Daoy (cell line): ENCODE results near the gene LRRC45. TPM values are rescaled to one million over a fixed set of nuclear protein-coding genes. Genes with fewer than 3 reads are reported as not detected.
A peak's percentile ranks its signal among the peaks of the same experiment; 100 is the strongest.

Experiments
- DNase-seq: peaks from one replicate; pipeline ENCODE4 v3.0.0-alpha.2; 2015; ENCODE audit warnings: low read depth
- total RNA-seq: library from RNA; depleted of rRNA; stranded (reverse); fragments of >200 nt; shearing (Covaris generic); gene quantifications from 2 replicates; pipeline ENCODE4 v1.2.3, GENCODE V29; 2014

Gene LRRC45
- total RNA-seq, 1 experiment from 2014 or later = 23.2 TPM

DNA sequence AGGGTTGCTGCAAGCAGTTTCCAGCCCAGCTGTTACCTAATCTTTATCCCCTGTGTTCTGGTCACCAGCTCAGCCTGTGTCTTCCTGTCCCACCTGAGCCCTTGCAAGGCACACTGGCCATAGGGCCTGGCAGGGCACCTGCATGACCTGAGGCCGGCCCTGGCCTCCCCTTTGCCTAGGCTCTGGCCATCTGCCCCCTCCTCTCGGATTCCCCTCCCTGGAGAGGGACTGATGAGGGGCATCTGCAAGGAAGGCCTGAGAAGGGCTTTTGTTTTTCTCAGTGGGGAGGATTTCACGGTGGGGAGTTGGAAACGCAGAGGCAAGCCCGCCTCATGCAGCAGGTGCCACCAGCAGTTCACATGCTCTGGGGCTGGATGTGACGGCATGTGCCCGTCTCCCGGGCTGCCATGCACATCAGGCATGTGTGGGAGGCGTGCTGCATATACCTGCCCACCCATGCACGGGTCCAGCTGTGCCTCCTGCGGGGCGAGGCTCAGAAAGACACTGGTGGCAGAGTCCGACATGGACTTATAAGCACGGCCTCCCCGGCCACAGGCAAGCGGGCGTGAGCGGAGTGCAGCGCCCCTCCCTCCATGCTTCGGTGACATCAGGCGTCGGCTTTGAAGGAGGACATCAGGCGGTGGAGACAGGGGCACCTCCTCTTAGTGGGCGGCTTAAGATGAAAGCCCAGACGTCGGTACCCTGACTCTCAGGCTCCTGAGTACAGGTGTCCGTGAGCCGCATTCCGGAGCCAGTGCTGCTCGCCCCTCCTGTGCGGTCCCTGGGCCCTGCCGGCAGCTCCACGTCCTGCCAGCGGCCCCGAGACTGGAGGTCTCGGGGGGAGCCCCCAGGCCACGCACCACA lies 29.1 kb upstream of the LRRC45 start:
- DNase-seq = no peak

DNA sequence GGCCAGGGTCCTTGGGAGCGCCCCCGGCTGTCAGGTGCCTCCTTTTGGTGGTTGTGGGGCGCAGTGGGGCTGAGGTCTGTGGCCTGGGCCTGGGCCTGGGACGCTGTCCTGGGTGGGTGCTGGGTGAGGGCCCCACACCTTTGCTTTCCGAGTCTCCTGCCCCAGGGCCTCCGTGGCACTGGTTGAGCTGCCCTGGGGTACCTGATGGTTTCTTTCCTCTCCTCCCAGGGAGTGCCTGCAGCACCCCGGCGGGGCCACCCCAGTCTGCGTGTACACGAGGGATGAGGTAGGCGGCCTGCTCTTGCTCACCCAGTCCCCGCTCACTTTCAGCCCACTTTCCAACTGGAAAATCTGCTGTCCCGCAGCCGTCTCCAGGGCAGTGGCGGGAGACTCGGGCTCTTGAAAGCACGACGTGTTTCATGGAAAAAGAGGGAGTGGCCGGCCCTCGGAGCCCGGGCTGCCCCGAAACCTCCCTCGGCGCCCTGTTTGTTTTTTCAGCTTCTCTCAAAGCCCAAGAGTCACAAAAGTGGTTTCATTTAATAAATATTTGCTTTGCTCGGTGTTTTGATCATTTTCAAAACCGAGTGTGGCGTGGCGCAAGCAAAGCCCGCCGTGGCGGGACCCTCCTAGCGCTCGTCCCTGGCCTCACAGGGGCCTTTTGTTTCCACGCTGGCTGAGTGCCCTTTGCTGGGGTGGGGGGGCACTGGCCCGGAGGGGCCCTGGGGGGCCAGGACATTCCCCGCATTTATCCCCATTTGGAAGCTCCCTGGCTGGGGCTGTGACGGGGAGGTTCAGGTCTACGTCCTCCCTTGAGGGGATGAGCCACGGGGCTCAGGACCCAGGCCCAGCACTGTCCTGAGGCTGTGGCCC lies 28.3 kb upstream of the LRRC45 start:
- no peak for DNase-seq

DNA sequence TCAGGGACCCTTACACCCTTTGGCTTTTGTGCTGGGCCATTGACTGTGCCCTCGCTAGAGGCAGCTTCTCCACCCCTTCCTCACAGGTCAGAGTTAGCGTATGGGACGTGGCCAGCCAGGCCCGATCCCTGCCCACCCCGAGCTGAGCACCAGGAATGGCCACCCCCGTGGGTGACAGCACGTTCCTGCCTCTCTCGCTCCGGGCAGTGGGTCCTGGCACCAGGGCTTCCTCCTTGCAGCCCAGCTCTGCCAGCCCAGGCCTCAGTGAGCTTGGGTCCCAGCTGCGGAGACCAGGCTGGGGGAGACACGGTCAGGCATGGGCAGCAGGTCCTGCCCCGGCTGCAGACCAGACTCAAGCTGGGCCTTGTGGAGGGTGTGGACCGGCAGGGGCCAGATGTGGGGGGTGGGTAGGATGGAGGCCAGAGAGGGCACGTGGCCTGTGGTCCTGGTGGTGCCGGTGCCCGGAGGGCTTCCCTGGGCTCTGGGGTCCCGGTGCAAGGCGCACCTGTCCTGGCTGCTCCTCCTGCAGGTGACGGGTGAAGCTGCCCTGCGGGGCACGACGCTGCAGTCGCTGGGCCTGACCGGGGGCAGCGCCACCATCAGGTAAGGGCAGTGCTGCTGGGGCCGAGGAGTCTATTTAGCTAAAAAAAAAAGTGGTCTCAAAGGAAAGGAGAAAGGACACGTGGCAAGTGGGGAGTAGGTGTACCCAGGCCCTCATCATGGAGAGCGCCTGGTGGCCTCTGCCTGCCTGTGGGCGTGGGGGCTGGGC lies 27.5 kb upstream of the LRRC45 start:
- DNase-seq = no peak

DNA sequence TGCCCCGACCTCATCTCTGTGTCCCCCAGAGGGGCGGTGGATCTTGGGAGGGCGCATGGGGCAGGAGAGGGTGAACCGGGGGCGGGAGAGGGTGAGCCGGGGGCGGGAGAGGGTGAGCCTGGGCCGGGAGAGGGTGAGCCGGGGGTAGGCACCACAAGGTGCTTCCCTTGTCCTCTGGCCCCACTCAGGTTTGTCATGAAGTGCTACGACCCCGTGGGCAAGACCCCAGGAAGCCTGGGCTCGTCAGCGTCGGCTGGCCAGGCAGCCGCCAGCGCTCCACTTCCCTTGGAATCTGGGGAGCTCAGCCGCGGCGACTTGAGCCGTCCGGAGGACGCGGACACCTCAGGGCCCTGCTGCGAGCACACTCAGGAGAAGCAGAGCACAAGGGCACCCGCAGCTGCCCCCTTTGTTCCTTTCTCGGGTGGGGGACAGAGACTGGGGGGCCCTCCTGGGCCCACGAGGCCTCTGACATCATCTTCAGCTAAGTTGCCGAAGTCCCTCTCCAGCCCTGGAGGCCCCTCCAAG lies 26.8 kb upstream of the LRRC45 start:
- no peak for DNase-seq

DNA sequence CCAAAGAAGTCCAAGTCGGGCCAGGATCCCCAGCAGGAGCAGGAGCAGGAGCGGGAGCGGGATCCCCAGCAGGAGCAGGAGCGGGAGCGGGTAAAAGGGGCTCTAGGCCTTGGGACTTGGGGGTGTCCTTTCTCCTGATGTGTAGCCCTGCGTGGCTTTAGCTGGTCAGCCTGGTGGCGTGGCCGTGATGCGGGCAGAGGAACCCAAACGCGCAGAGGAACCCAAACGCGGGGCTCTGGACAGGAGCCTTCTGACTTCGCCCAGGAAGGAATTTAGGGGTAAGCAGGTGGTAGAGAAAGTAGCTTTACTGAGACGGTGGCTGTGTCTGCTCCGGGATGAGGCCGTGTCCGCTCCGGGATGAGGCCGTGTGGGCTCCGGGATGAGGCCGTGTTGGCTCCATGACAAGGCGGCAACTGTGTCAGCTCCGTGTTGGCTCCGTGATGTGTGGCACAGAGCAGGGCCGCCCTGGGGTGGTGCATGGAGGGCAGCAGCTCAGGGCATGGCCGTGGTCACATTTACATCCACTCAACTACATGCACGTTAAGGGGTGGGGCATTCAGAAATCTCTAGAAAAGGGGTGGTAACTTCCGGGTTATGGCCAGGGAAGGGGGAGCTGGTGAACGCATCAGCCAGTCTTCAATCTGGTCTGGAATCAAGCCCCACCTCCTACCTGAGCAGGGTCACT lies 26.2 kb upstream of the LRRC45 start:
- DNase-seq = no peak

DNA sequence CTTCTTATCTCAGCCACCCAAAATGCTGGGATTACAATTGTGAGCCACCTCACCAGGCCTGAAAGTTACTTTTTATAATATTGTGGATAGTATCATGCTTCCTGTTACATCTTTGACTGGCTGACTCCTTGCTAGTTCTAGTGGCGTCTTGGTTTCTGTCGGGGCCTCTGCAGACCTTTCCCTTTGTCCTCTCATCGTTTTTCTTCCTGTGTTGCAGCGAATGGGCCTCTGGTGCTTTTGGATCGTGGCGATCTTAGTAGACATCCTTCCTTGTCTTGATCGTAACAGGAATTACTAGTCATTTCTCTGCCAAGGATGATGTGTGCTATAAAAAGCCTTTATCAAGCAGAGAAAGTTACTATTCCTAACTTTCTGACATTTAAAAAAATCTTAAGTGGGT lies 24.9 kb upstream of the LRRC45 start:
- DNase-seq = no peak

DNA sequence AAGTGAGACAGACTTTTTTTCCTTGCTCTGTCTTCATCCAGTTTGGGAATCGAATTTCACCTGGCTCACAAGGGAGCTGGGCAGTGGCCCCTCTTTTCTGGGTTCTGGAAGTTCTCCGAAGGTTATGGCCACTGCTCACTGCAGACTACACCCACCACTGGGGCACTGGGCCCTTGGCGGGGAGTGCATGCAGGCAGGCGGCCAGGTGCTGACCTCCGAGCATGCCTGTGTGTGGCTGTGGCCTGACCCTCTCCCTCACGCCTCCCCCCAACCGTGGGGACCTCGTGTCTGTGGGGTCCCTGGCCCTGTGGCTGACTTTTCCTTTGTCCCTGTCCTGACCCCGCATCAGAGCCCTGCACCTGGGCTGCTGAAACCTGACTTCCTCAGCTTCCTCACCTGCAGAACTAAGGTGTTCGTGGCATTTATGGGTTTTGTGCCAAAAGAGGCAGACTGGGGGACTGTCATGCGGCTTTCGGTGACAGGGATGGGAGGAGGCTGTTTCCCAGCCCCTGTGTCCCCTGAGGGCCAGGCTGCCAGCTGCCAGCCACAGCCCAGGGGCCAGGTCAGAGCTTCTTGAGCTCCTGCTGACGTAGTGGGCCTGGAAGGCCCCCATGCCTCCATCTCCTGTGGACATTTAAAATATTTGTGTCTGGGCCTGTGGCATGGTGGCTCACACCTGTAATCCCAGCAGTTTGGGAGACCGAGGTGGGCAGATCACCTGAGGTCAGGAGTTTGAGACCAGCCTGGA lies 24.2 kb upstream of the LRRC45 start:
- no peak for DNase-seq

DNA sequence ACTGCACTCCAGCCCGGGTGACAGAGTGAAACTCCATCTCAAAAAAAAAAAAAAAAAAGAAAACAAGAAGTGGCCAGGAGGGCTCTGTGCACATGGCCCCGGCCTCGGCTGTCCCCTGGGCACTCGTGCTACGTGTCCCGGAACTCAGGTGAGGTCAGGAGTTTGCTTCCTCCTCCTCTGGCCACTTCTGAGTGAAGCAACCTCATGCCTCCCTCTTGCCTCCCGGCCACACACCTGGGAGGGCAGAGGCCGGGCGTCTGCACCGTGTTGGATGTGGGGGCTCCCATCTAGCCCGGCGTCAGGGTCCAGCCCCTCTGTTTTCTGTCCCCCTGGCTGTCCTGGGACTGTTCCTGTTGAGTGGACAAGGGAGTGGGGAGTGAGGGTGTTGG lies 23.5 kb upstream of the LRRC45 start:
- no peak for DNase-seq

DNA sequence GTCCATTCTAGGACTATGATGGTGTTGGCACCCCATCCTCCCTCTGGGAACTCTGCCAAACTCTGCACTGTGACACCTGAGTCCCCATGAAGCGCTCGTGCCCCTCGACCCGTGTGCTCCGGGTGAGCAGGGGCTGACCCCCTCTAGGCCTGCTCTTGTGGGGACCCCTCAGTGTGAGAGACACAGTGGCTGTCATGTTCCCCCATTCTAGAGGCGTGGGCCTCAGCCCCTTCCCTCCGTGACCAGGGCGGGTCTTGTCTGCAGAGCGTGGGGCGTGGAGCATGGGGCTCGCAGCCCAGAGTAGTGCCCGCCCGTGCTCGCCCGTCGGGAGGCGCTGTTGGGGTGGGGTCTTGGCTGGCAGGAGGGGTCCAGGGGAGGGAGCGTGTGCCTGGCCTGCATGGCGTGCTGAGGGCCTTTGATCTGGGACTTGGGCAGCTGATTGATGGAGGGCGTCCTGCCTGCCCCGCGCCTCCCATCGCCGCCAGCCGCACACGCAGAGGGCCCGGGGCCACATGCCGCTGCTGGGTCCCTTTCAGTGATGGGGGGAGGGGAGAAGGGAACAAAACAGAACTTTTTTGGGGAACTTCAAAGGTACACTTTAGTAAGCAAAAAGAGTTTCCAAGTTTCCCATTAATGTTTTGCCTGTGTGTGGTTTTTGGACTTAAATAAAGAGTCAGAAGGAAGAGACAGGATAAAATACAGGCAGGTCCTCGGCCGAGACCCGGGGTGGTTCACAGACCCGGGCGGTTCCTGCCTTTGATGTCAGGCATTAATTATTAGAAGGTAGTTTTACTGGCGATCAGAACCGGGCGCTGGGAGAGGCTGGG lies 22.9 kb upstream of the LRRC45 start:
- no peak for DNase-seq

DNA sequence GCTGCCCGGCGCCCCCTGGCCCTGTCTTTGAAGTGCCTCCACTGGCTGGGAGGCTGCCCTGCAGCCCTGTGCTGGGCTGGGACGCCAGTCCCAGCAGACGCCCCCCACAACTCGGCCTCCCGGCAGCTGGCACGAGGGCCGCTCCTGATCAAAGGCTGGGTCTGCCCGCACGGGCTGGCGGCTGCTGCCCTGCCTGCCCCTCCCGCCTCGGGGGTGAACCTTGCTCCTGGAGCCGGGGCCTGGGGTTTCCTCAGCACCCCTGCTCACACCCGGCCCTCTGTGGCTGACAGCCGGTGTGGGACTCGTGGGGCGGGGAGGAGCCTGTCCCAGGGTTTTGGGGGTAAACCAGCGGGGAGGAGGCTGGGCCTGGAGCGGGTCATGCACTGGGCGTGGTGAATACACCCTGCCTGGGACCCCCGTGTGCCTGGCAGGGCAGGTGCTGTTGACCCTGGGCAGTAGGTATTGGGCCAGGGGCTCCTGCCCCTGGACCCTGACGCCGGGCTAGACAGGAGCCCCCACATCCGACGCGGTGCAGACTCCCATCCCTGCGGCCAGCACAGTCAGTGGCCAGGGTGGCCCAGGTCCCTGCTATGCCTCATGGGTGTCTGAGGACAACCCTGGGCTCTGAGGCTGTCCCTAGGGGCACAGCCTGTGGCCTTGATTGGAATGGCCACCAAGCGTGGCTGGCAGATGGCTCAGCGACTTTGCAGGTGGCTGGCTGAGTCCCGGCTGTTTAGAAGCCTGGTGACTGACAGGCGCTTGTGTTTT lies 22.1 kb upstream of the LRRC45 start:
- no peak for DNase-seq

DNA sequence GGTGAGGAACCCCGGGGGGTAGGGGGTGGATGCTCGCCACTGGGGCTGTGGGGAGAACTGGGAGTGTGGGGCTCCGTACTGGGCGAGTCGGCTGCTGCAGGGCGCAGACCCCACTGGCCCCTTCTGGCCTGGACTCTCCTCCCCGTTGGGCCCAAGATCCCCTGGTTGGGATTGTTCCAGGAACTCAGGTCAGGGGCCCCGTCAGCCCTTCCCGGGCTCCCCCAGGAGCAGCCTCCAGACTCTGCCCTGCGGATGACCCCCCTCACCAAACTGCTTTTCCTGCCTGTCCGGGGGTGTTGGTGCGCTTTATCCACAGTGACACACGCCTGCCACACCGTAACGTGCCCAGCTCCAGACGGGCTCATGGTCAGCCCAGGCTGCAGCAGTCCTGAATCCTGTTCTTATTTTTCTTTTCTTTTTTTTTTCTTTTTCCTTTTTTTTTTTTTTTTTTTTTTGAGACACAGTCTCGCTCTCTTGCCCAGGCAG lies 21.5 kb upstream of the LRRC45 start:
- no peak for DNase-seq

DNA sequence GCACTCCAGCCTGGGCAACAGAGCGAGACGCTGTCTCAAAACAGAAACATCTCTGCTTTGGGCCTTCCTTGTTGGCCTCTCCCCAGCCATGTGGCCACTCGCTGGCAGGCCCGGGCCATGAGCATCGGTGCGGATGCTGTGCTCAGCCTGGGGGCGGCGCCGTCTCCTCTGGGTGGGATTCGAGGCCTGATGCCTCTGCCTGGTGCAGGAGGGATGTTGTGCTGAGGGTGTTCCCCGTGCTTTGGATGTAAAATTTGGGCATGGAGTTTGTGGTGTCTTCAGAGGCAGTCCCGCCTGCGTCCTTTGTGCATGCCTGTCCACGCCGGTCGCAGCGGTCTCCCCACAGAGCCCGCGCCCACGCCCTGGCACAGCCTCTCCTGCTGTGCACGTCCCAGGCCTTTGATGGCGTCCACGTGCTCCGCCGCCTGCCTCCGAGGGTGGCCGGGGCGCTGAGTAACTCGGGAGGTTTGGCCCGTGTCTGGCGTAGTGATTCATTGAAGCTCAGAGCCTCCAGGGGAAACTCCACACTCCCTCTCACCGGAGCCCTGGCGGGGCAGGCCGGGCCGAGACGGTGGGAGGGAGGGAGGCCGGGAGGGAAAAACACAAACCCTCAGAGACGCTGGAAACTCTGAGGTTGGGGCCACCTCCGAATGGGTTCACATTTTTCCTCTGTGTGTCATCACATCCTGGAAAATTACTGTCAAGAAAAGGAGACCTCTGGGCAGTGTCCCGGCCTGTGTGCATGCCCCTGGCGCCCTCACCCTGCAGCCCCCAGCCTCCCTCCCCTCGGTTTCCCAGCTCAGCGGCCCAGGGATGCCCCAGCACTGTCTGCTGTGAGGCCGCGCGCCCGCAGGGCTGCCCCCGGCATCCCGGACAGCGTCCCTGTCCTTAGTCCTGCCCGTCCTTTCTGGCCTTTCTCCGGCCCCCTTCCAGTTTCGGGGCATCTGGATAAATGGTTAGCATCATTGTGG lies 19.4 kb upstream of the LRRC45 start:
- DNase-seq = peak; percentile 99

DNA sequence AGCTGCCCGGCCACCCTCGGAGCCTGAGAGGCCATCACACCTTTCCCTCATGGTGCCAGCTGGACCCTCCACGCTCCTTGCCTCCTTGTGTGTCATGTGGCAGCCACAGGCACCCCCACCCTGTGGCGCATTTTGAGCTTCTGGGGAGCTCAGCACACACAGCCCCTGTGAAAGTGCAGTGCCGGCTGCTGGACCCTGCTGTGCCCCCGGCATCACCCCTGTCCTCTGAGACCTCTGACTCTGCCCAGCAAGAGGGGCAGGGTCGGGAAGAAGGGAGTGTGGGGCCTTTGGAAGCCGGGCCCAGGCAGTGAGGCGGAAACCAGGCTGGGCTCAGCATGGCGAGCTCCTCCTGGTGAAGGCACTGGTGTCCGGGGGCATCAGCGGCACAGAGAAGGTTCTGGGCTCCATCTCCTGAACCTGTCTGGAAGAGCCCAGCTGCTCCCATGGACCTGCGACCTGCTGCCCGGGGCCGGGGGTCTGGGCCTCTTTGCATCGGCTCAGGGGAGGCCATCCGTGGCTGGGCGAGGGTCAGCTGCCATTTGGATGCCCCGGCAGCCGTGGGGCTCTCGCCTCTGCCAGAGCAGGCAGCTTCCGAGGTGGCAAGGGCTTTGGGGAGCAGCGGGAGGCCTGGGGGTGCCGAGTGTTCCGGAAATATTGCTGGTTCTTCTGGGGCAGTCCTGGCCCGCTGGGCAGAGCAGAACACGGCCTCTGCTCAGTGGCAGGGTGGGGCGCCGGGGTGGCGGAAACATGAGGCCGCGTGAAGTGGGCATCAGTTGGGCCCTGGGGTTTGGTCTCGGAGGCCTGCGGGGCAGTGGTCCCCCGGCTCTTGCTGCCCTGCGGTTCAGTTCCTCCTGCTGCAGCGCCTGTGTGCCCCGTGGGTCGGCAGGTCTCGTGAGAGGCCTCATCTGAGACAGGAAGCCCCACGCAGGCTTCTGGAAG lies 18.3 kb upstream of the LRRC45 start:
- DNase-seq = no peak

DNA sequence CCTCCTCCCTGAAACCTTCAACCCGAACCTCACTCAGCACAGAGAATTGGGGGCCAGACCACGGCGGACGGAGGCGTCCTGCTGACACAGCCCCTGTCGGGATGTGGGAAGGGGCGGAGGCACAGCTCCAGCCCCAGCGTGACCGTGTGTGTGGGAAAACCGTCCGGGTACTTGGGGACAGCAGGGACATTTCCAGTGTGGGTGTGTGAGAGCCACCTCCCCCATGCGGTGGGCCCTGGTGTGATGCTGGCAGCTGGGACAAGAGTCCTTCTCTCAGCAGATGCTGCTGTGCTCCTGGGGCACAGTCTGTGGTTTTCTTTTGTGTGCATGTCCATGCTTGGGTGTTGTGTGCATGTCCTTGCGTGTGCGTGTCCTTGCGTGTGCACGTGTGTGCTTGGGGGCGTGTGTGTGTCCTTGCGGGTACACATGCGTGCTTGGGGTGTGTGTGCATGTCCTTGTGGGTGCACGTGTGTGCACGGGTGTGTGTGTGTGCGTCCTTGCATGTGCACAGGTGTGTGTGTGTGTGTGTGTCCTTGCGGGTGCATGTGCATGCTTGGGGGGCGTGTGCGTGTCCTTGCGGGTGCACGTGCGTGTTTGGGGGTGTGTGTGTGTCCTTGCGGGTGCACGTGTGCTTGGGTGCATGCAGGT lies 17.3 kb upstream of the LRRC45 start:
- DNase-seq = no peak

DNA sequence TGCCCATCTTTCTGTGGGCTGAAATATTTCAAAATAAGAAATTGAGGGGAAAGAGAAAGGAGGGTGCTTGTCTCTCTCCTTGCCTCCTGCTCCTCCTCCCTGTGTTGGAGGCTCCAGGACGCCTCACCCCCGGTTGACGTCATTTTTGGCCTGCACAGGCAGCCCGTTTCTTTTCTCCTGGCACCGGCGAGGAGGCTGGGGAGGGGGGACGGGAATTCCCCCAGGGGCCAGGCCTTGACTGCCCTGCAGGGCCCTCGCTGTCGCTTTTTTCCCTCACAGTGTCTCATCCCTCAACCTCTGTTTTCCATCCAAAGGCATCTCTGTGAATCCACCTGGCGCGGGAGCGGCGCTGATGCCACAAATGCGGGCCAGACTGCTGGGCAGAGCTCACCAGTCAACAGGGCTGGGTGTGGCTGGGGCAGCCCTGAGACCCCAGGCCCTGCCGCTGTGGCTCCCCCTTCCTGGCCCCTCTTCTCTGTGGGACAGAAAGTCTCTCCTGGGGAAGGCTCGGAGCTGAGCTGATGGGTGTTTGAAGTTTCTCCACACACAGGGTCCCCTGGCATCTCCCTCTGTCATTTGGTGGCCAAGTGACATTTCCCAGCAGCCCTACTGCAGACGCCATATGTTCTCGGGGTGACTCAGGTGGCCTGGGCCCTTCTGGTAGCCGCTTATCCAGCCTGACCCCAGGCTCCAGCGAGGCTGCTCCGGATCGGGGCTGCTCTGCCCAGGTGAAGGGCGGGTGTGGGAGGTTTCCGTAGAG lies 16.5 kb upstream of the LRRC45 start:
- DNase-seq = peak; percentile 87
